ENCODE results near the gene FGF22.

Gene FGF22

DNA sequence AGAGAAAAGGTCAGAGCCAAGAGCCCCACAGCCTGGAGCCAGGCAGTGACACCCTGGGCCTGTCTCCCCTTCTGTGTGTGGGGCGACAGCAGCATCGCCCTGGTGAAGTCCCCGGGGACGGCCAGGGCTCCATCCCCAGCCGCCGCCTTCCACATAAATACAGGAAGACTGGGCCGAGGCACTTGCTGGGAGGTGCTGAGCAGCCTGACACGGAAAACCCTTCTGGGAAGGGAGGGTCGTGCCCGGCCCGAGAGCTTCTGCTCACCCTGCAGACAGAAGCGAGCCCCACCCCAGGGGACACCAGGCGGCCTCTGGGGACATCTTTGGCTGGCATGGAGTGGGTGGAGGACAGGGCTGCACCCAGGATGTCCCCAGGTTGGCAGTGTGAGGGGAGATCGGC lies 5.1 kb downstream of the FGF22 start:
- DNase-seq: no peak

DNA sequence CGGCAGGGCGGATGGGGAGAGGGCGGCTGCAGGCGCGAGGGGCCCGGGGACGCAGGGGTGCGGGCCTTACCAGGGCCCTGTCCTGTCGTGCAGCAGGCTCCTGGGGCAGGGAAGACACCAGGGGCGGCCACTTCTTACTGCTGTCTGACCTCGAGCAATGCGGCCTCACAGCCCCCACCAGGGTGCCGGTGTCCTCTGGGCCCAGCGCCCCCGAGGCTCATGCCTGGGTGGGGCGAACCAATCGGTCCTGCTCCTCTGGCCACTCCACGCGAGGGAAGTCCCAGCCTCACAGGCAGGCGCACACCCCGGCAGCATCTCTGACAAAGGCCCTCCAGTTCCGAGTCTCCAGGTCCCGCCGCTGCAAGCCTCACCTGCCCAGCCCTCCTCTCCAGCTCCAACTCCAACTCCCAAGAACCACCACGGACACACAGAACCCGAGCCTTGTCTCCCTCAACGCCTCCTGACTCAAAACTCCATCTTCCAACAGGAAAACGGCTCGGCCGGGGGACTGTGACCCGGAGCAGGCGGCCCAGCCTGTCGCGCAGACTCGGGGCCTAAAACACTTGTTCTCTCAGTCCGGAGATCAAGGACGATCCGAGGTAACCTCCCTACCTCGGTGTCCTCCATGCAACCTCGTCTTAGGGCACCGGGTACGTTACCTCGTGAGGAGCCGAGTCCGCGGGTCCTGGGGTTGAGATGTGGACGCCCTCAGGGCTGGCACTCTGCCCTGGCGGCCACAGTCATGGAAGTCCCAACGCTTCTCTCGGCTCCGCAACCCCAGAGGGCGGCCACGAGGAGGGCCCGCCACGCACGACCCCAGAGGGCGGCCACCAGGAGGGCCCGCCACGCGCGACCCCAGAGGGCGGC lies 6.5 kb downstream of the FGF22 start:
- DNase-seq: no peak

DNA sequence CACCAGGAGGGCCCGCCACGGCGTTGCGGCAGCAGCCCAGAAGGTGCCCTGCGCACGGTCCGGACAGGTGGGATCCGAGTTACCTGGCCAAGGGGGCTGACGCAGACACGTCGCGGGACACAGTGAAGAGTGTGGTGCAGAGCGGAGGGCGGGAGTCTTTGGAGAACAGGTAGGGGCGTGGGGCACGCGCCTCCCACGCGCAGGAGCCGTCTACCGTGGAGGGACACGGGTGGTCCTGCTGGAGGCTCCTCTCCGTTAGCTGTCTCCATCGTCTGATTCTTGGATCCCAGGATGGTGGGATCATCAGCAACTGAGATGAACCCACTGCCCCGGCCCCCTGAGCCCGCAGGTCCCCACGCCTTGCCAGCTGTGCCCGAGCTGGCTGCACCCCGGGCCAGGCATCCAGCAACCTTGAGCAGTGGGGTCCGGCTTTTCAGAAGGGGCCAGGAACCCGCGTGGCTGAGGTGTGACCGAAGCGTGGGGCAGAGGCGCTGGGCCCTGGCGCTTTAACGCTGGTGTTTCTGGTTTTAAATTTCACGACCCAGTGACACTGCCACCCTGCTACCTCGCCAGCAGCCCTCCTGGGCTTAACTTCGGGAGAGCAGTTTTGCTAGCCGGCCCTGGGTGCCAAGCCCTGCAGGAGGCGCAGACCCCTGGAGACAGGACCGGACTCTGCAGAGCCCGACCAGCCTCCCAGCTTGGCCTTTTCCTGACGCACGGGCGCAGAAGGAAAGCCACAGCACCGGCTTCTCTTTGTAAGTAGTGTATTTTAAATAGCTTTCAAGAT lies 7.3 kb downstream of the FGF22 start:
- no peak for DNase-seq

DNA sequence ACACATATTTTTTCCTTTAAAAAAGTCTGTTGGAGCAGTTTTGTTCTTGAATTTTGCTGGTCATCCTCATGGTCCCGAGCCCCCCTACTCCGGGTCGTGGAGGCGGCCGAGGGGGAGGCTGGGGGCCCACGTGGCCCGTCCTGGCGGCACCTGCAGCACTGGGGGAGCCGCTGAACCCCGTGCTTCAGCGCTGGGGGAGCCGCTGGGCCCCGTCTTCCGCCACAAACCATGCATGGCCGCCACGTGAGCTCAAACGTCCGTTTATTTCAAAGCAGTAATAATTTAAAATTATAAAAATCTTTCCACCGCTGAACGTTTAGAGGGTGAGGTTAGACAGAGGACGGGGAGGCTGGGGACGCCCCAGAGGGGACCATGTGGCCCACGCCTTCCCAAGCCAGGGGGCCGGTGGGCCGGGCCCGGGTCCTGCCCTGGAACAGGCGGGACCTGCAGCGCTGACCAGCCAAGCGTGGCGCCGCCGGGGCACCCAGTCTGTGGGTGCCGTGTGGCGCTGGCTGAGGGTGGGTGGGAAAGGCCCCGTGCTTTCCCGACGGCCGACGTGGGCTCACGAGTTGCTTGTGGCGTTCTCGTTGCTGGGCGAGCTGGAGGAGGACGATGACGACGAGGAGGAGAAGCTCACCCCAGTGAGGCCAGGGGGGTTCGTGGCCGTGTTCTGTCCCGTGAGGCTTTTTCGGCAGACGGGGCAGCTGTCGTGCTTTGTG lies 8.0 kb downstream of the FGF22 start:
- DNase-seq: no peak

DNA sequence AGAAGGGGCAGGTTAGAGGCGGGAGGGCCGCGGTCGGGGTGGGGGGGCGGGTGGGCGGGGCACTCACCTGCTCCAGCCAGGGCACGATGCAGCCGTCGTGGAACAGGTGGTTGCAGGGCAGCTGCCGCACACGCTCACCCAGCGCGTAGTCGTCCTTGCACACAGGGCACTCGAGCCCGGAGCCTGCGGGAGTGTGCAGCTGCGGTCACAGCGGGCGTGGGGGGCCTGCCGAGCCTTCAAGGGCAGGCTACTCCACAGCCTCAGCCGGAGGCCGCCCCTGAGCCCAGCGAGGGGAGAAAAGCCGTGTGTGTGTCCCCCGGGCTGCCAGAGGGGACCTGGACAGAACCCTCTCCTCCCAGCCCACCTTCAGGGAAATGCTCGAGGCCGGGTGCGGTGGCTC lies 8.6 kb downstream of the FGF22 start:
- no peak for DNase-seq

DNA sequence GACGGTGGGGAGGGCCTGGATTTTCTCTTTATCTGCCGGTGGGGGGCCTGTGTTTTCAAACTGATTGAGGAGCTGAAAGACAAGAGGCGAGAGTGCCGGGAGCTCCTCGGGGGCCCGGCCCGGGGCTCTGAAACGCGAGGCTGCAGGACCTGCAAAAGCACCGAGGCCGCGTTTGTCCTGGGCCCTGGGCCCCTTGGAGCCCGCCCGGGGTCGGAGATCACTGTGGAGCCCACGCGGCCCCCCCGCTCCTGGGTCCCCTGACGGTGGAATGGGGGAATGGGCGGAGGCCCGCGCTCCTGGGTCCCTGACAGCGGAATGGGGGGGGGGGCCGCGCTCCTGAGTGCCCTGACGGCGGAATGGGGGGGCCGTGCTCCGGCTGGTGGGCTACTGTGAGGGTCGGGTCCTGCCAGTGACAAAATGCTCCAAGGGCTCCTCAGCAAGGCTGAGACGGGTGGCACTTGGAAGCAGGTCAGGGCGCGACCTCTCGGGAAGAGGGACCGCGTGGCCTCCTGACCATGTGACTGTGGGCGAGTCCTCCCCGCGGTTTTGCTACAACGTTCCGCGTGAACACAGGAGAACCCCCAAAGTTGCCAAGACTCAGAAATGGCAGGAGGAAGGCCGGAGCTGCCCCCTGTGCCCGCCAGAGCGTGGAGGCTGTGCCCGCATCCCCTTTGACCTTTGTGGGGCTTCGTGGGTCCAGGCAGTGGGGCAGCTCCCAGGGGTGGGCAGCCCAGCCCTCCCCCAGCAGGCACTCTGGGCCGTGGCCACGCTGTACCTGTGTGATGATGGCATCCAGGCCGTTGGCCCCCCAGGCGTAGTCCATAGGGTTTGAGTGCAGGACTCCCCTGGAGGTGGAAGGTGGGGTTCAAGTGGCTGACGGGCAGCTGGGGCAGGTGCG lies 9.5 kb downstream of the FGF22 start:
- DNase-seq: no peak

DNA sequence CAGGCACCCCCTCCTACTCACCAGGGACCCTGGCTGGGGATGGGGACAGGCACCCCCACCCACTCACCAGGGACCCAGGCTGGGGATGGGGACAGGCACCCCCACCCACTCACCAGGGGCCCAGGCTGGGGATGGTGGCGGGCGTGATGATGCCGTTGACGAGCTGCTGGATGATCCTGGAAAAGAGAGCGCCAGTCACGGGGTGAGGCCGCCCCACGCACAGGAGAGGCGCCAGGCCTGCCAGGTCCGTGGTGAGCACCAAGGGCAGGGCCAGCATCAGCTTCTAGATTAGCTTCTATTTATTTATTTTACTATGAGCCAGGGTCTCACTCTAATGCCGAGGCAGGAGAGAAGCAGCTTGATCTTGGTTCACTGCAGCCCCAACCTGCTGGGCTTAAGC lies 10.4 kb downstream of the FGF22 start:
- DNase-seq: no peak

DNA sequence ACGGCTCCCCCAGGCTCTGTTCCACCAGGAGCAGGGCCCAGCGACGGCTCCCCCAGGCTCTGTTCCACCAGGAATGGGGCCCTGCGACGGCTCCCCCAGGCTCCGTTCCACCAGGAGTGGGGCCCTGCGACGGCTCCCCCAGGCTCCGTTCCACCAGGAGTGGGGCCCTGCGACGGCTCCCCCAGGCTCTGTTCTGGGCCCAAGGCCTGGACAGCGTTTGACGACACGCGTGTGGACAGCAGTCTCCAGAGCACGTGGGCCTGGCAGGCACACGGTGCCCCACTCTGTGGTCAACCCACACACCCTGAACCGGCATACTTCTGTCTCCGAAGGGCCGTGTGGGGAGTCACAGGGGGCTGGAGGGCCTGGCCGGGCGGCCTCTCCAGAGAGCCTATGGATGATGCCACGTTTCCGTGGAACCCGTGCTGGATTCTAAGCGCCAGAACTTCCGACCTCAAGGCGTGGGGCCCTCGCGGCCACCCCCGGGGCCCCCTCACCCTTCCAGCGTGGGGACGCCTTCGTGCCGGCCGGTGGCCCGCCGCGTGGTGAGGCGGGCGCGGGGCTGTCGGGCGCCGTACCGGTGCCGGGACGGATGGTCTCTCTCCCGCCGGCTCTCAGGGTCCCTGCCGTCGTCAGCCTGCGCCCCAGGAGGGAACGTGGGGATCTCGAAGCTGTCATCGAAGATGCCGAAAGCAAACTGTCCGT lies 11.6 kb downstream of the FGF22 start:
- DNase-seq: no peak

DNA sequence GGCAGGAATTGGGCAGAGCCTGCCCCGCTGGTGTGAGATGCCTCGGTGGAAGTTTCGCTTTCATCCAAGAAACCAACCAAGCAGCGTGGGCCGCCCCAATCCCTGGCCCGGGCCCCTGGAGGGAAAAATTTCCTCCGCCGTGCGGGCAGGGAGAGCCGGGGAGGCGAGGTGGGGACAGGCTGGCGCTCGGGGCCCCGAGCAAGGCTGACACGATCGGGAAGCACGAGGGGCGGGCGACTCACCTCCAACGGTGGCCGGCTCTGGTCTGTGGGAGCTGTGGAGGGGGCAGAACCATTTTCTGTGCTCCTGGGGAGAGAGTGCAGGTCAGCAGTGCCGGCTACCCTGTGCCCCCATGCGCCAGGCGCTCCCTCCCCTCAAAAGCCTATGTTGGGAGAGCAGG lies 12.3 kb downstream of the FGF22 start:
- no peak for DNase-seq

DNA sequence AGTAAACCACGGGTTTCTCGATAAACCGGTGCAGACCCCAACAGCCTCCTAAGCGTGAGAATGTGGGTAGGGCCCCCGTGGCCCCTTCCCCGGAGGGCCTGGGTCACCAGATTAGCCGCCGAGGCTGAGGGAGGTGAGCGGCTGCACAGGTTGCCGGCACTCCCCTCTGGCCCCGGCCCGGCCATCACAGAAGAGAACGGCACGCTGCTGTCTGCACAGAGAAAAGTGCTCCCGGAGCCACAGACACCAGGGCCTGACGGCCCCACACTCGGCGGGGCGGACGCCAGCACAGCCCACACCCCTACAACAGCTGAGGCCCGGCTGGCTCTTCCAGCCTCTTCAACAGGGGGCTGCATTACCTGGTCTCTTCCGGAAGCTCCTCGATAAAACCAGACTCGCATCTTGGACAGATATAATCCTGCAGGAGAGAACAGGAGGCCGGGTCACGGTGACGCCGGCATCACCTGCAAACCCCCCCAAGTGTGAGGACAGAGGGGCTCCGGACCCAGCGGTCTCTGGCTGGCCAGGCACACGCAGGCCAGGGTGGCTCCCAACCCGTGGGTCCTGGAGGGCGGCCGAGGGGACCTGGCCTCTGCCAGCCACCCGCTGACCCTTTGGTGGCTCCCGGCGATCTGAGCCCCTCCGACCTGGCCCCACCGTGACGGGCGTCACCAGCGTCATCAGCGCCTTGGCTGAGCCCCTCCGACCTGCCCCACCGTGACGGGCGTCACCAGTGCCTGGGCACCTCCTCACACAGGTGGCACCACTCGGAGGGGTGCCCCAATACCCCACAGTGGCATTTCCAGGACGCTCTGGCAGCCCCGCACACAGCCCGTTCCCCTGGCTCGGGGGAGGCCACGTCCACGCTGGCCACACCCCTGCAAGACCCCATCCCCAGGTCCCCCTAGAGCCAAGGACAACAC lies 13.0 kb downstream of the FGF22 start:
- no peak for DNase-seq

DNA sequence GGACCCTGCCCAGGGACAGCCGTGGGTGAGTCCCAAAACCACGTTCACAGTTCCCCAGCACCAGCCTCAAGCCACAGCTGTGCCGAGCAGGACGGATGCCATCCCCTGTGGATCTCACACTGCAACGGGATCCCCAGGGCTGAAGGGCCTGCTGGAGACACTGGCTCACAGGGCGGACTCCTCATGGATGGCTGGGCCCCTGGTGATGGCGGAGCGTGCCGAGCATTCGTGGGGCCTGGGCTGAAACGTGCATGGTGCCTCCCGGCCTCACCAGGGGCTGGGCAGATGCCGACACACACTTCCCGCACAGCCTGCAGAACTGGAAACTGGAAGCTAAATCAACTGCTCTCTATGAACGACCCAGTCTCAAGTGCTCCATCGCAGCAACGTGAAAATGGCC lies 13.7 kb downstream of the FGF22 start:
- no peak for DNase-seq

DNA sequence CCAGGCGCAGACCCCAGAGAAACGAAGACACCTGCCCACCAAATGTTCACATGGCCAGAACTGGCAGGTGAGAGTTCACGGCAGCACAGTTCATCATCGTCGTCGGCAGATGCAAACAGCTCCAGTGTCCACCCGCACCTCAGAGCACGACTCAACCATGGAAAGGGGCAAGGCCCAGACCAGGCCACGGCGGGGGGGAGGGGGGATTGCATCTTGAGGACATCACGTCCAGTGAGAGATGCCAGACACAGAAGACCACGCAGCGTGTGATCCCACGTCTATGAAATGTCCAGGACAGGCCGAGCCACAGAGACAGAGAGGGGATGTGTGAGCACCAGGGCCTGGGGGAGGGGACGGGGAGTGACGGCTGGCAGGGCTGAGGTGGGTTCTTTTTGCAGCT lies 16.0 kb downstream of the FGF22 start:
- no peak for DNase-seq

DNA sequence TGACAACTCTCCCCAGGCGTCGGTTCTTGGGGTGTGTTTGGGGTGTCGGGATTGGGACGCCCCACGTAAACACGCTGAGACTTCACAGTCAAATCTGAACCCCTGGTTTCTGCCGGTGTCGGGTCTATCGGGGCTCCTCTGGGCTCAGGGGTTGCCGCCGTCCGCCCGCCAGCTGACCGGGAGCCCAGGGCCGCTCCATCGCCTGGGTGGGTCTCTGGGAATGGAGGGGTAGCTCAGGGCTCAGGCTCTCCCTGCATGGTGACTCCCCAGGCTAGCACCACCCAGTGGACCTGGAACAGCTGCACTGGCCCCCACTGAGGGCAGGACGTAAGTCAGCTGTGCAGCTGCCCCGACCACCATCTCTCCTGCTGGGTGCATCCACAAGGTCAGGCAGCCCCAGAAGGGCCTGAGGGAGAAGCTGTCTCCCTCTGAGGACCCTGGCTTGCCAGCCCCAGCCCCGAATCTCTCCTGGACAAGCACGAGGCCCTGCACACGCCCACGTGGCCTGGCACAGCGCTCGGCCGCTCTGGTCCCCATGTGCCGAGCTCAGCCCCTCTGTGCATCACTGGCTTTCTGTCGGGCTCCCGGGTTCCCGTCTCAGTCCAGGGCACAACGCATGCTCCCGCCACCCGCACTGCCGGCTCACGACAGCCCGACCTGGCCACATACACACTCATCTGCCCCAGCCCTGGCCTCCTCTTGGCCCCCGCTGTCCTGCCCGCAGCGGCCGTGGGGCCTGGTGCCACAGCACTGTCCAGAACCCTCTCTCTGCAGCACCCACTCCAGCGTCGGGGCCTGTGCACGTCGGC lies 17.3 kb downstream of the FGF22 start:
- DNase-seq: no peak

DNA sequence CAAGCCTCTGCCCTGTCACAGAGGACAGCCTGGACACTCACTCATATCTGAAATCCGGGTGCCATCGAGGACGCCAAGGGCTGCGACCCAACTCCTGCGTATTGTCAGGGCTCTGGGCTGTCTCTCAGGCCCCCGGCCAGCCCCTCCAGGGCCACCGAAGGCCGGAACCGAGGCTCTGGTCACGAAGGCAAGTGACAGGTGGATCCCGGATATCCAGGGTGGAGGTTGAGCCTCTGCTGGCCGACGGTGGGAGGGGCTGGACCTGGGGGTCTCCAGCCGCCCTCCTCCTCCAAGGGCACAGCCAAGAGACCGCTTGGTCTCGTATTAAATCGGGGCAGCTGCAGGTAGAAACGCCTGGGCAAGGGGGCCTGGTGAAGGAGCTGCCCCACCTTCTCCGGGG lies 17.9 kb downstream of the FGF22 start:
- DNase-seq: no peak

DNA sequence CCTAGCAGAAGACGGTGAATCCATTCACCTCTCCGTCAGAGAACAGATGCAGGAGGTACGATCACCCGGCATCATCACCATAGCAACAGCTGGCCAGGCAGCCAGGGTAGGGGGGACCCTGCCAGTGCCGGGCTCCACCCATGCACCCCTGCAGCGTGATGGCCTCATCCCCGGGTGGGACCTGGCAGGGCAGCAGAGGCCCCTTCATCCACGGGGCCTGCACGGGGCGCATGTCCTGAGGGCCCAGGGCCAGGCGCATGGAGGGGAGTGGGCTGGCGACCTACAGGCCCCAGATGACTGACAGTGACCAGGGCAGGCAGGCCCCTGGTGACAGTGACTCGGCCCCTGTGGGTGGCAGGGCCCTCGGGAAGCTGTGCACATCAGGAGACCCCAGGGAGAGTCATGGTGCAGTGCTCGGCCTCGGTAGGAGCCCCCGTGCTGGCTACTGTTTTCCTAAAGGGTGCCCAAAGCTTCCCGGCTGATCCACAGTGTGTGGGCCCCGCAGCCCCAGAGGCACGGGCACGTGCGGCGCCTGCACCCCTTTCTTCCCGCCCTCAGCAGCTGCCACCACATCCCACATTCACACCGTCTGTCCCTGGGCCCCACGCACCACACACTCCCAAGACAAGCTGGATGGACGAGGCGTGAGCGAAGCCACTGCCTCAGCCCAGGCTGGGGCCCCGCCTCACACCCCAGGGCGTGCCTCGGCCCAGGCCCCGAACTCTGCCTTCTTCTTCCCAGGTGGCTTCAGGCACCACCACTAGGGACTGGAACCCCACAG lies 18.6 kb downstream of the FGF22 start:
- no peak for DNase-seq

DNA sequence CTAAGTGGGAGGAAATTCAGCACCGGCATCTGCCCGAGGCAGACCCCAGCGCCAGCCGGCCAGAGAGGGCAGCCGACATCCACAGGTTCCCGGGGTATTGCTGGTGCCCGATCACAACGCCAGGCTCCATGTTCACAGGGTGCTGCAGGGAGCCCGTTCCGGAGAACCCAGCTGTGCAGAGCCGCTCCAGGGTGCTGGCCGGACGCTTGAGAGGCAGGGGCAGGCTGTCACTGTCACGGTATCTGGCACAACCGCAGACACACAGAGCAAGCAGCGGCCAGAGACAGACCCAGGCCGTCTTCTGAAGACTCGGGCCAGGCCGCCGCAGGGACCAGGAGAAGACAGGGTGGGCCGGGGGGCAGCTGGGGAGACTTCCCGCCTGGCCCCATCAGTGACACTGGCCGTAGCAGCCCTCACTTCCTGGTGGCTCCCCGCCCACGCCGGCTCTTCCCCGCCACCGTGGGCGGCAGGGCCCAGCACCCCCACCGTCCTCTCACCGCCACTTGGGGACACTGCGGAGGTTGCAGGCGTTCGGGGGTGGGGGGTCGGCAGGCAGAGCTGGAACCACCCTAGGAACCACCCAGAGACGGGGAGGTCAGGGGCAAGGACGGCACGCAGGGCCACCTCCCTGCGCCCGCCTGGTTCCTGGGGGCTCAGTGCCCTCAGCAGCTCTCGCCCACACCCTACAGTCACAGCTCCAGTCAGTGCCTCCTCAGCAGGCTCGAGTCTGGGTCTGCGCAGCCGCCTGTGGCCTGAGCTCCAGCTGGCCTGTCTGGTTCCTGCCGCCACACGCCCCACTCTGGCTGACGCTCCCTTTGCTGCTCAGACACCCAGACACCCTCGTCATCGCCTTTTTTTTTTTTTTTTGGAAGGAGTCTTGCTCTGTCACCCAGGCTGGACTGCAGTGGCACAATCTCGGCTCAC lies 19.5 kb downstream of the FGF22 start:
- no peak for DNase-seq

DNA sequence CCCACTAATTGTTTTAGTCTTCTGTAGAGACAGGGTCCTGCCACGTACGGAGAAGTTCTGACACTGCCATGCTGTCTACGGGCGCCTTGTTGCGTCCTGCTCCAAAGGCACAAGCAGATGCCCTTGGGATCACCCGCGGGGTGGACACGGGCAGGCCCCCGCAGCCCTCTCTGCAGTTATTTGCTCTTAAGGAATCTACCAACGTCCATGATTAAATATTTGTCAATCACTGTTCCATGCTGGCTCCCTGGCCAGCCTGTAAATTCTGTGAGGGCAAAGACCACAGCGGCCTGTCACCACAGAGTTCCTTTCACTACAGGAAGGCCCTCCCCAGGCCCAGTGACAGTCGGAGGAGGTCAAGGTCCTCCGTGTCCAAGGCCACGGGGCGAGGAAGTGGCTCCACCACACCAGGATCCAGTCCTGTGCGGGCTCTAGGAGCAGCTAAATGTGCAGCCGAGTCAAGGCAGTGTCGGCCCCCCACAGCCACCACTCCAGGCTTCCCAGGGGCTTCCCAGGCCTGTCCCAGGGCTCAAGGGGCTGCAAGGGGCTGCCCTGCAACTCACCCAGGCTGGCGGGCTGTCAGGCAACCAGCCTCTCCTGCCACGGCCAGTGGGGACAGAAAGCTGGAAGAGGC lies 21.2 kb downstream of the FGF22 start:
- no peak for DNase-seq
